Heart left ventricle (tissue), 16 donors: Measurements from ENCODE around the gene STARD13. TPM values are rescaled to one million over a fixed set of nuclear protein-coding genes. Genes with fewer than 3 reads are reported as not detected.

Experiments
- ATAC-seq, 4 donors: fragments of 200-7000 bp; cut with Tn5 transposase; one replicate each; pipeline ENCODE4 v1.9.1; 2020 to 2022; ENCODE audit warnings: moderate library complexity in 4 of 4, mild to moderate bottlenecking in 3 of 4, moderate number of reproducible peaks in 1 of 4
- DNase-seq, 5 donors: peaks; one replicate each; pipeline ENCODE4 v3.0.0-alpha.2; 2020
- H3K27ac ChIP-seq, 12 donors: fragments of 200-600 bp; sonication (generic) in 4 of 12; one replicate each; pipeline versions ENCODE4 v1.5.0 to v1.8.0; 2016 to 2022; ENCODE audit warnings: mild to moderate bottlenecking in 2 of 12
- H3K27me3 ChIP-seq, 9 donors: fragments of 200-600 bp; sonication (generic) in 2 of 9; one replicate each; pipeline versions ENCODE4 v1.5.1 to v1.8.0; 2016 to 2022; ENCODE audit warnings: mild to moderate bottlenecking in 3 of 9
- H3K36me3 ChIP-seq, 9 donors: fragments of 200-600 bp; sonication (generic) in 2 of 9; one replicate each; pipeline versions ENCODE4 v1.5.0 to v1.8.0; 2018 to 2022; ENCODE audit warnings: mild to moderate bottlenecking in 2 of 9
- H3K4me1 ChIP-seq, 12 donors: fragments of 200-600 bp; sonication (generic) in 4 of 12; one replicate each; pipeline versions ENCODE4 v1.5.0 to v1.8.0; 2016 to 2022; ENCODE audit warnings: mild to moderate bottlenecking in 3 of 12
- H3K4me3 ChIP-seq, 12 donors: fragments of 200-600 bp; sonication (generic) in 4 of 12; one replicate each; pipeline versions ENCODE4 v1.5.0 to v1.8.0; 2017 to 2022; ENCODE audit warnings: mild to moderate bottlenecking in 9 of 12, moderate library complexity in 4 of 12
- H3K9me3 ChIP-seq, 12 donors: fragments of 200-600 bp; sonication (generic) in 4 of 12; one replicate each; pipeline versions ENCODE4 v1.5.0 to v1.8.0; 2016 to 2022; ENCODE audit warnings: mild to moderate bottlenecking in 1 of 12
- CTCF ChIP-seq, 12 donors: fragments of 200-600 bp; sonication (generic) in 4 of 12; IDR thresholded peaks; one replicate each; pipeline versions ENCODE4 v1.5.0 to v1.8.0; 2018 to 2022; ENCODE audit warnings: antibody characterized with exemption in 12 of 12, mild to moderate bottlenecking in 5 of 12
- POLR2A ChIP-seq, 2 donors: fragments of 450-650 bp; IDR thresholded peaks; one replicate each; pipeline ENCODE4 v1.6.1; 2017; ENCODE audit warnings: antibody characterized with exemption in 2 of 2, mild to moderate bottlenecking in 2 of 2, moderate library complexity in 2 of 2
- WGBS, 4 donors: extraction: QIAGEN DNeasy Blood & Tissue Kit in 2 of 4; methylation state at CpG; one replicate each; pipeline versions ENCODE4 v1.1.5 to v1.1.7; 2013 to 2018; 5-methylcytosine and 5-hydroxymethylcytosine counted together
- intact Hi-C, 10 donors: fragments of 100-400 bp; cut with DNase I; formaldehyde crosslinking; loops; one replicate each; pipeline versions ENCODE4 v1.11.1 to v1.14.2; 2022
- polyA plus RNA-seq, 2 donors: library from polyadenylated mRNA; stranded (reverse); fragments of 200-250 nt; gene quantifications; one replicate each; pipeline ENCODE4 v1.2.3, GENCODE V29; 2013
- total RNA-seq, 9 donors: library from RNA; depleted of rRNA in 2 of 9; stranded (reverse); fragments of >200 nt in 2 of 9; fragmentation: NEBNext Ultra II Directional in 3 of 9; extraction: Animal tissue kit (Norgen Biotek cat#: 25700) in 3 of 9; gene quantifications; one replicate each; pipeline versions ENCODE4 v1.1.0 to v1.2.4, GENCODE V29; 2016 to 2023
- donor health status: ischemic (EF 13 %, LVEDD 7.1; RV severe dilation, severe dysfunction).
- donor health status: healthy with polysubstance abuse.
- donor health status: DM: no; HTN: yes; CAD: no.
- donor health status: DM: no; HTN: no; CAD: no.
- donor health status: ischemic (EF 25% LVEDD 6.9; RV normal size, moderate dysfunction).
- donor health status: ischemic (EF 25% LVEDD 5.7; RV mildly dilated, moderate dysfunction).
- donor health status: healthy.
- donor health status: DM: yes; HTN: yes; CAD: no.
- donor health status: ischemic (EF 35%, LVEDD 5.7; RV mildly dilated, moderate dysfunction).
- donor health status: nonischemic (EF 11% LVEDD 7.7; RV severe dilation, severe dysfunction).
- donor health status: DM: yes; HTN: yes; CAD: no.
- donor health status: PGD.
- donor health status: ischemic (EF 29% LVEDD 5.4; RV normal size, mild dysfunction).
- donor health status: nonischemic (EF 23%, LVEDD 6.1; RV moderate dilation, normal function).

Gene STARD13
- total and polyA plus RNA-seq, 11 donors = 9.3 to 39.2 (median 28.3) TPM

GRCh38 chr13:33251131-33251661 is 34.4 kb downstream of the STARD13 start:
- TF ChIP-seq CTCF (IDR thresholded peaks at IDR 0.05) = no peak
- TF ChIP-seq POLR2A (IDR thresholded peaks at IDR 0.05) = no peak
- Histone ChIP-seq H3K4me1 (peaks cover 8 to 80% (median 46%) of the 10 kb centered on the region in 12 donors), H3K27me3 (no peaks in the 10 kb centered on the region), H3K9me3 (no peaks in the 10 kb centered on the region), H3K27ac (peak overlapping the region; percentile 66 to 92 (median 80)), H3K4me3 (no peak overlapping the region), H3K36me3 (peaks cover 0 to 3% (median 0%) of the 10 kb centered on the region in 9 donors)
- DNase-seq = peak in 3 of 5 donors; percentile 37 to 51 (median 45)
- ATAC-seq = peak in 3 of 4 donors; percentile 38 to 72 (median 57)
- WGBS, 4 donors = 3 to 10% (median 8%) methylated on average over 2 of the region's 2 CpGs
- intact Hi-C loops = loop anchor here in 1 of 10 donors (2.0 kb wide), 1 partner anchor 34 kb away; the partner anchor contains the start of gene STARD13

GRCh38 chr13:33250609-33251008 is 34.9 kb downstream of the STARD13 start:
- H3K27me3 ChIP-seq = no peaks in the 10 kb centered on the region
- H3K4me3 ChIP-seq = no peak overlapping the region
- H3K27ac ChIP-seq = peak overlapping the region; percentile 66 to 92 (median 80)
- TF ChIP-seq POLR2A (IDR thresholded peaks at IDR 0.05) (no peak), CTCF (IDR thresholded peaks at IDR 0.05) (no peak)
- intact Hi-C loops = loop anchor here in 1 of 10 donors (2.0 kb wide), 1 partner anchor 34 kb away; the partner anchor contains the start of gene STARD13
- no peaks in the 10 kb centered on the region for H3K9me3 ChIP-seq
- no peak for DNase-seq
- ATAC-seq = no peak
- H3K4me1 ChIP-seq = peaks cover 8 to 80% (median 46%) of the 10 kb centered on the region in 12 donors
- peaks cover 0 to 3% (median 0%) of the 10 kb centered on the region in 9 donors for H3K36me3 ChIP-seq

GRCh38 chr13:33249894-33250293 is 35.7 kb downstream of the STARD13 start:
- Histone ChIP-seq H3K4me3 (no peak overlapping the region), H3K27ac (peak overlapping the region in 9 of 12 donors; percentile 12 to 92 (median 79)), H3K4me1 (peaks cover 8 to 82% (median 48%) of the 10 kb centered on the region in 12 donors), H3K27me3 (no peaks in the 10 kb centered on the region), H3K36me3 (peaks cover 0 to 3% (median 0%) of the 10 kb centered on the region in 9 donors), H3K9me3 (peaks cover 0 to 3% (median 0%) of the 10 kb centered on the region in 12 donors)
- intact Hi-C loops = loop anchor here in 1 of 10 donors (2.0 kb wide), 1 partner anchor 35 kb away; the partner anchor contains the start of gene STARD13
- TF ChIP-seq CTCF (IDR thresholded peaks at IDR 0.05) (no peak), POLR2A (IDR thresholded peaks at IDR 0.05) (no peak)
- 60 to 94% (median 84%) methylated on average over 3 of the region's 3 CpGs for WGBS, 4 donors
- DNase-seq (no peak), ATAC-seq (no peak)

GRCh38 chr13:33249066-33249465 is 36.5 kb downstream of the STARD13 start:
- H3K9me3 ChIP-seq = peaks cover 0 to 11% (median 0%) of the 10 kb centered on the region in 12 donors
- H3K4me3 ChIP-seq = no peak overlapping the region
- H3K4me1 ChIP-seq = peaks cover 8 to 84% (median 46%) of the 10 kb centered on the region in 12 donors
- TF ChIP-seq CTCF (IDR thresholded peaks at IDR 0.05) (no peak), POLR2A (IDR thresholded peaks at IDR 0.05) (no peak)
- peak overlapping the region in 6 of 12 donors; percentile 12 to 85 (median 78) for H3K27ac ChIP-seq
- H3K36me3 ChIP-seq = peaks cover 0 to 3% (median 0%) of the 10 kb centered on the region in 9 donors
- 71 to 80% (median 76%) methylated on average over 6 of the region's 6 CpGs for WGBS, 4 donors
- H3K27me3 ChIP-seq = no peaks in the 10 kb centered on the region
- intact Hi-C loops = no loop called here
- ATAC-seq = no peak
- DNase-seq = no peak
